Medulla oblongata (tissue), 1 donor: ENCODE results near the gene METTL6.
A peak's percentile ranks its signal among the peaks of the same experiment; 100 is the strongest.
"Not testable (repeated sequence)": the region's sequence is repeated elsewhere in the genome, so short reads cannot be mapped to it uniquely, and the experiment has no call there.

Experiments used
- DNase-seq: peaks from one replicate; pipeline ENCODE4 v3.0.0-alpha.2; 2015; ENCODE audit errors: extremely low spot score

METTL6 gene

DNA sequence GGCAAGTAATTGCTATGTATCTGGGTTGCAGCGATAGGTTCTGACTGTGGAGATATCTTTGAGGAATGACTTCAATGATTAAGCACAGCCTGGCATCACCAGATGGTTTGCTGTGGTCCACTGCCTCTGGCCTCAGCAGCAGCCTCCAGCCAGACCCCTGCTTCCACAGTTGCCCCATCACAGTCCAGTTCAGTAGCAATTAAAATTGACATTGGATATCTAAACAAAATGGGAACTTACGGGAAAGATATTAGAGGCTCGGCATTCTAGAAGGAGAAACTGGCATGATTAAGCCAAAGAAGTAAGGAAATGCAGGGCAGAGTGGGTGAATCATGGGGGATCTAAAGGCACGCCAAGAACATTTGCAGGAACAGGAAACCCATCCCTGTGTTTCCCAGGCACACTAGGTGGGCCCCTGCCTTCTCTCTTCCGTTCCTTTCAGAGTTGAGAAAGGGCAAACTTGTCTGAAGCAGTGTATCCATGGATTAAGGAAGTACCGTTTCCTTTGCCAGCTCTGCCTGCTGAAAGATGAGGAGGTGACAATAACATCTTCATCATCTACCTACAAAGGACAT is 58.7 kb downstream of the METTL6 start:
- DNase-seq = no peak

DNA sequence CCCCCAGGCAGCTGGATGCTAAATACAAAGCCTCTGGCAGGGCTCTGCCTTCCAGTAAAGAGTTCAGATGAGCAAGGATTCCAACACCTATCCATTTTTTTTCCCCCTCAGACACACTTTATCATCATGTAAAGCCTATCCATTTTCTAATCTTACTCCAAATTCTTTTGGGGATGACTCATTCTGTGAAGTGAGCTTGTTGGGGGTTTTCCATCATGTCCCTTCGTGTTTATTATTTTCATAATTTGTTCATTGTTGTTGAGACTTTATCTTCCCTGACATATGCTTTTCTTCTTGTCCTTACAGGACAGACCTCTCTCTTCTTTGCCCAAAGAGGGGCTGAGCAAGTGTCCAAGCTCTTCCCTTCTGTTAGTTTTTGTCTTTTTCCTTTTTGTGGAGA is 60.3 kb downstream of the METTL6 start:
- no peak for DNase-seq

DNA sequence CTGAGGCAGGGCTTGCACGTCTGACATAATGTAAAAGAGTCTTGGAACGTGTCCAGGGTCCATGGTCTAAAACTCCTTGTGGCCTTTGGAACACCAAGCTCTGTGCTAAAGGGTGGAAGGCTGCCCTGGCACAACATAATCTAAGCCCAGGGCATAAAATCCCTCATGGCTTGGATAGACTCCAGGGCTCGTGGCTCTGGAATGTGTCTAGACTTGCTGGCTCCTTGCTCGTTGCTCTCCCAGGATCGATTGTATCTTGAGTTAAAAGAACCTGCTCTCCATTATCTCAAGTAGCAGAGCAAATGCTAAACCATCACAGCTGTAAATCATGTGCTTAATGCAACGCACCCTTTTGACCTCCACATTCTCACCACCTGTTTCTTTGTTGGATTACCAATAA is 63.3 kb downstream of the METTL6 start:
- not testable (repeated sequence) for DNase-seq

DNA sequence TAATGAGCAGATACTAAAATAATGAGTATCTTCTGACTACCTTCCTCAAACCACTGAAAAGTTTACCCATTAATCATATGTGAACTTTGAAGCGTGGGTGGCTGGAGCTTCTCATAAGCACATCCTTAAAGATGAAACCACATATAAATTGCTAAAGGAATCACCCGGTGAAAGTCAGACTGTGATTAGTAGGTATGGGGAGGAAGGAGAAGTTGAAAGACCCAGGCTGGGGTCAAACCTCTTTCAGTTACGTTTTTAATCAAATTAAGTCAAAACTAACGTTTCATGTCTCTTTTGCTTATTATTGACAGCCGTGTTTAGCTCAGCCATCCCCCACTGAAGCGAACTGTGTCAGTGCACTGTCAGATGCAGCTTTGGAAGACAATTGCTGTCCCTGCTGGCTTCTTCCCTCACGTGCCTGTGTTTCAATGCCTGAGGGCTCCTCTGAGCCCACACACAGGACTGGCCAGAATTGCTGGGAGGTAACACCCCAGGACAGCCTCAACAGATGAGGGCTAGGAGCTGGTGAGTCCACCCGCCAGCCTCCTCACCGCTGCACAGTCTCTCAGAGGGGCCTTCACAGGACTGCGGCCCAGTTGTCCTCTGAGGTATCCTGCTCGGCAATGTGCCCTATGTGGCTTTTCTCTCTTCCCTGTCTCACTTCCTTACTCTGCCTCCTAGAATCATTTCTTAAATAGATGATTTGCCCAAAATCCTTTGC is 65.7 kb downstream of the METTL6 start:
- DNase-seq = peak; percentile 12

DNA sequence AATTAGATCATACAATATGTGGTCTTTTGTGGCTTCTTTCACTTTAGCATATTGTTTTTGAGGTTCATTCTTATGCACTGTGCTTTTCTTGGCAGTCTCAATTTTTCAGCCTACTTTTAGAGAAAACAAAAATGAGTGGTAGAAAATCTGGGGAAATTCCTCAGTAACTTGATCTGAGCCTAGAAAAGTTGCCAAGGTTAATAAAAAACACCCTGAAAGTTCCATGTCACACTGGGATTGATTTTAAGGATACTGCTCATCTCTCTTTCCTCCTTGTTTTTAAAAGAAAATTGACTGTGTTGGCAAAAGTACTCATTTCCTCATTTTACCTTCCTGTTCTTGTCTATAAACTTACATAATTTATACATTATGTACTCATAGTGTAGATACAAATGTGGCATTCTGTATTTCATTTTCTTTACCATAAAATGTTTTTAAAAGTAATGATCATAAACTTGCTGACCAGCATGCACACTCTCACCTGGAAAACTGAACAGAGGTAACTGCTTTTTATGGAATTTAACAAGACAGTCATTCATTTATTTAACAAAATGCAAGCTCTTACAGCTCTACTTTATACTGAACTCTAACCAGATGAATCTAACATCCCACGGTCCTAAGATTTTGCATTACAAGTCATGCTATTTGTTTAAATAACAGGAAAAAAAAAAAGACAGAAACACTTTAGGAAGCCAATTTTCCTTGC is 66.4 kb downstream of the METTL6 start:
- DNase-seq = peak; percentile 6
